Lower leg skin (tissue), 3 donors: ENCODE data around the gene TMEM135.

ENCODE experiments used
- CTCF ChIP-seq, 3 donors: fragments of 450-650 bp; IDR thresholded peaks; one replicate each; pipeline ENCODE4 v1.5.1; 2016; ENCODE audit warnings: antibody characterized with exemption in 3 of 3, mild to moderate bottlenecking in 3 of 3, moderate library complexity in 2 of 3
- POLR2A ChIP-seq, 2 donors: fragments of 450-650 bp; IDR thresholded peaks; one replicate each; pipeline ENCODE4 v1.6.1; 2016 to 2017; ENCODE audit warnings: antibody characterized with exemption in 2 of 2, mild to moderate bottlenecking in 1 of 2, moderate library complexity in 1 of 2

- no peak for TF ChIP-seq CTCF (IDR thresholded peaks at IDR 0.05)
- TF ChIP-seq POLR2A (IDR thresholded peaks at IDR 0.05), result no peak
Observed at GRCh38 chr11:87329172-87329571, 291.4 kb downstream of the TMEM135 start.
